ENCODE data around the gene MBOAT1.

Gene MBOAT1

GRCh38 chr6:20129290-20130088 lies 82.8 kb downstream of the MBOAT1 start:
- Histone ChIP-seq H3K4me1 (ENCODE audit: control insufficient read depth, insufficient read depth, low read length) (peaks cover 6% of the 10 kb centered on the region), H3K27me3 (ENCODE audit: control insufficient read depth in 1 of 2, insufficient read depth in 2 of 2, low read length in 2 of 2) (no peaks in the 10 kb centered on the region), H3K9me3 (ENCODE audit: control insufficient read depth in 2 of 2, low read length in 2 of 2) (no peaks in the 10 kb centered on the region), H3K4me3 (ENCODE audit: low read length in 2 of 2) (no peak overlapping the region), H3K36me3 (ENCODE audit: control insufficient read depth in 2 of 2, insufficient read depth in 2 of 2, low read length in 2 of 2) (peaks cover 0 to 3% of the 10 kb centered on the region in 2 donors), H3K27ac (ENCODE audit: low read length) (no peak overlapping the region), H3K9ac (ENCODE audit: low read length in 2 of 2) (no peak overlapping the region)

DNA sequence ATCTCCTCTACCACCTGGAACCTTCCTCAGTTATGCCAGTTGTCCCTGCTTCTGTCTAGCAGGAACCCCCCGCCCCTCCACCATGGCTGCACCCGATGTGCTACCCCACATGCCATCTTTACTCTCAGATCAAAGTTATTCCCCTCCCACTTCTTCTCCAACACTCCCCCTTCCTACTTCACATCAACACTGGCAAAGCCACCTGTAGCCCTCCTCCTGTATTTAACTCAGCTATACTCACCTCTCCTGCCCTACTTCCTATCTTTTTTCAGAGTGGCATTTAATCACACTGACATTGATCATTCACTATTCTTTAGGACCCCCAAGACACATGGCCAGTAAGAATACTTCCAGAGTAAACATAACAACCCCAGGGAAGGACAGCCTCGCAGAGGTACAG lies 84.3 kb downstream of the MBOAT1 start:
- Histone ChIP-seq H3K27ac (ENCODE audit: low read length) (no peak overlapping the region), H3K9me3 (ENCODE audit: control insufficient read depth in 2 of 2, low read length in 2 of 2) (no peaks in the 10 kb centered on the region), H3K36me3 (ENCODE audit: control insufficient read depth in 2 of 2, insufficient read depth in 2 of 2, low read length in 2 of 2) (peaks cover 0 to 5% of the 10 kb centered on the region in 2 donors), H3K4me1 (ENCODE audit: control insufficient read depth, insufficient read depth, low read length) (peaks cover 6% of the 10 kb centered on the region), H3K27me3 (ENCODE audit: control insufficient read depth in 1 of 2, insufficient read depth in 2 of 2, low read length in 2 of 2) (no peaks in the 10 kb centered on the region), H3K4me3 (ENCODE audit: low read length in 2 of 2) (no peak overlapping the region), H3K9ac (ENCODE audit: low read length in 2 of 2) (no peak overlapping the region)

GRCh38 chr6:20126789-20127653 lies 85.2 kb downstream of the MBOAT1 start:
- Histone ChIP-seq H3K4me3 (ENCODE audit: low read length in 2 of 2) (no peak overlapping the region), H3K27me3 (ENCODE audit: control insufficient read depth in 1 of 2, insufficient read depth in 2 of 2, low read length in 2 of 2) (no peaks in the 10 kb centered on the region), H3K27ac (ENCODE audit: low read length) (no peak overlapping the region), H3K9me3 (ENCODE audit: control insufficient read depth in 2 of 2, low read length in 2 of 2) (no peaks in the 10 kb centered on the region), H3K4me1 (ENCODE audit: control insufficient read depth, insufficient read depth, low read length) (peaks cover 6% of the 10 kb centered on the region), H3K9ac (ENCODE audit: low read length in 2 of 2) (no peak overlapping the region), H3K36me3 (ENCODE audit: control insufficient read depth in 2 of 2, insufficient read depth in 2 of 2, low read length in 2 of 2) (peaks cover 0 to 5% of the 10 kb centered on the region in 2 donors)

- Histone ChIP-seq H3K9ac (ENCODE audit: low read length in 2 of 2) (no peak overlapping the region), H3K36me3 (ENCODE audit: control insufficient read depth in 2 of 2, insufficient read depth in 2 of 2, low read length in 2 of 2) (peaks cover 3 to 5% of the 10 kb centered on the region in 2 donors), H3K4me1 (ENCODE audit: control insufficient read depth, insufficient read depth, low read length) (peaks cover 6% of the 10 kb centered on the region), H3K27ac (ENCODE audit: low read length) (no peak overlapping the region), H3K27me3 (ENCODE audit: control insufficient read depth in 1 of 2, insufficient read depth in 2 of 2, low read length in 2 of 2) (no peaks in the 10 kb centered on the region), H3K4me3 (ENCODE audit: low read length in 2 of 2) (no peak overlapping the region), H3K9me3 (ENCODE audit: control insufficient read depth in 2 of 2, low read length in 2 of 2) (no peaks in the 10 kb centered on the region)
These were observed 86.0 kb downstream of the MBOAT1 start for GRCh38 chr6:20126102-20126752.

- H3K4me3 ChIP-seq (ENCODE audit: low read length in 2 of 2), result no peak overlapping the region
- peaks cover 6% of the 10 kb centered on the region for H3K4me1 ChIP-seq (ENCODE audit: control insufficient read depth, insufficient read depth, low read length)
- no peak overlapping the region for H3K27ac ChIP-seq (ENCODE audit: low read length)
- no peaks in the 10 kb centered on the region for H3K27me3 ChIP-seq (ENCODE audit: control insufficient read depth in 1 of 2, insufficient read depth in 2 of 2, low read length in 2 of 2)
- peaks cover 3 to 7% of the 10 kb centered on the region in 2 donors for H3K36me3 ChIP-seq (ENCODE audit: control insufficient read depth in 2 of 2, insufficient read depth in 2 of 2, low read length in 2 of 2)
- H3K9ac ChIP-seq (ENCODE audit: low read length in 2 of 2), result no peak overlapping the region
- no peaks in the 10 kb centered on the region for H3K9me3 ChIP-seq (ENCODE audit: control insufficient read depth in 2 of 2, low read length in 2 of 2)
These were observed 87.7 kb downstream of the MBOAT1 start for GRCh38 chr6:20124545-20124944.

- Histone ChIP-seq H3K9ac (ENCODE audit: low read length in 2 of 2) (no peak overlapping the region), H3K36me3 (ENCODE audit: control insufficient read depth in 2 of 2, insufficient read depth in 2 of 2, low read length in 2 of 2) (peaks cover 5 to 7% of the 10 kb centered on the region in 2 donors), H3K4me1 (ENCODE audit: control insufficient read depth, insufficient read depth, low read length) (no peaks in the 10 kb centered on the region), H3K27me3 (ENCODE audit: control insufficient read depth in 1 of 2, insufficient read depth in 2 of 2, low read length in 2 of 2) (no peaks in the 10 kb centered on the region), H3K27ac (ENCODE audit: low read length) (no peak overlapping the region), H3K4me3 (ENCODE audit: low read length in 2 of 2) (no peak overlapping the region), H3K9me3 (ENCODE audit: control insufficient read depth in 2 of 2, low read length in 2 of 2) (no peaks in the 10 kb centered on the region)
These were observed 92.8 kb downstream of the MBOAT1 start for GRCh38 chr6:20119485-20119884.

DNA sequence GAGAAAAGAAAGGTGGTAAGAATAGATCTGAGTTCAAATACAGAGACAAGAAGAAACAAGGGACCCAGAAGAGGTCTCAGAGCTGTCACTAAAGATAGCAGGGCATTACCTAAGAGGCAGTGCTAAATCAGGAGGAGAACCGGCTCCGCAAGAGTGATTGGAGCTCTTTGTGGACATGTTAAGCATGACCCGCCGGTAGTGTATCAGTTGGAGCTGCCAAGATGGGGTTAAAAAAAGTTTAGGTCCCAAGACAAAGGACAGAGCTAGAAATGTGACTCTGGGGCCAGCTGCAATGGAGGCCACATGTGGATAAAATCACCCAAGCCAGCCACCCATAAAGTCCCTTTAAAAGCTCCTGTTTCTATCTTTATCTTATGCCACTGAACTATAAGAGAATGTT lies 93.4 kb downstream of the MBOAT1 start:
- Histone ChIP-seq H3K36me3 (ENCODE audit: control insufficient read depth in 2 of 2, insufficient read depth in 2 of 2, low read length in 2 of 2) (peaks cover 5 to 7% of the 10 kb centered on the region in 2 donors), H3K27ac (ENCODE audit: low read length) (no peak overlapping the region), H3K9ac (ENCODE audit: low read length in 2 of 2) (no peak overlapping the region), H3K4me3 (ENCODE audit: low read length in 2 of 2) (no peak overlapping the region), H3K4me1 (ENCODE audit: control insufficient read depth, insufficient read depth, low read length) (no peaks in the 10 kb centered on the region), H3K27me3 (ENCODE audit: control insufficient read depth in 1 of 2, insufficient read depth in 2 of 2, low read length in 2 of 2) (no peaks in the 10 kb centered on the region), H3K9me3 (ENCODE audit: control insufficient read depth in 2 of 2, low read length in 2 of 2) (no peaks in the 10 kb centered on the region)

DNA sequence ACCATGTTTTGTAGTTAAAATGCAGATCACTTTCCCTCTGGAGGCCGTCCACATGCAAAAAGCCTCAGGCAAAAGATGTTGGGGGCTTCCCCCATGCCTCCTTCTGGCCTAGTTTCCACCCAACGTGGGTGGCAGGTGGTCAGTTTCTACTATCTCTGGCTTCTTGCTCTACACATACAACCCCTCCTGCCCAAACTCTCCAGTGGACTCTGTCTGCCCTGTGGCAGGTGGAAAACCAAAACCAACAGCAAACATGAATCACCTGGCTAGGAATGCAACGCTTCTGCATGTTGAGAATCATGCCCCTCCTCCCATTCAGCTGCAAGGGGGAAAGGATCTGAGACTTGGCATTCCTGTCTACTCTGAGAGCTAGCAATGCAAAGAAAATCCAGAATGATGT lies 94.8 kb downstream of the MBOAT1 start:
- Histone ChIP-seq H3K4me3 (ENCODE audit: low read length in 2 of 2) (no peak overlapping the region), H3K27ac (ENCODE audit: low read length) (no peak overlapping the region), H3K9me3 (ENCODE audit: control insufficient read depth in 2 of 2, low read length in 2 of 2) (no peaks in the 10 kb centered on the region), H3K4me1 (ENCODE audit: control insufficient read depth, insufficient read depth, low read length) (no peaks in the 10 kb centered on the region), H3K27me3 (ENCODE audit: control insufficient read depth in 1 of 2, insufficient read depth in 2 of 2, low read length in 2 of 2) (no peaks in the 10 kb centered on the region), H3K36me3 (ENCODE audit: control insufficient read depth in 2 of 2, insufficient read depth in 2 of 2, low read length in 2 of 2) (peaks cover 8% of the 10 kb centered on the region in 2 donors), H3K9ac (ENCODE audit: low read length in 2 of 2) (no peak overlapping the region)

- Histone ChIP-seq H3K9me3 (ENCODE audit: control insufficient read depth in 2 of 2, low read length in 2 of 2) (no peaks in the 10 kb centered on the region), H3K9ac (ENCODE audit: low read length in 2 of 2) (no peak overlapping the region), H3K27me3 (ENCODE audit: control insufficient read depth in 1 of 2, insufficient read depth in 2 of 2, low read length in 2 of 2) (no peaks in the 10 kb centered on the region), H3K36me3 (ENCODE audit: control insufficient read depth in 2 of 2, insufficient read depth in 2 of 2, low read length in 2 of 2) (peaks cover 8% of the 10 kb centered on the region in 2 donors), H3K4me3 (ENCODE audit: low read length in 2 of 2) (no peak overlapping the region), H3K27ac (ENCODE audit: low read length) (no peak overlapping the region), H3K4me1 (ENCODE audit: control insufficient read depth, insufficient read depth, low read length) (no peaks in the 10 kb centered on the region)
These were observed 95.5 kb downstream of the MBOAT1 start for GRCh38 chr6:20116792-20117191.

GRCh38 chr6:20115246-20115980 lies 96.9 kb downstream of the MBOAT1 start:
- Histone ChIP-seq H3K4me1 (ENCODE audit: control insufficient read depth, insufficient read depth, low read length) (no peaks in the 10 kb centered on the region), H3K27me3 (ENCODE audit: control insufficient read depth in 1 of 2, insufficient read depth in 2 of 2, low read length in 2 of 2) (no peaks in the 10 kb centered on the region), H3K27ac (ENCODE audit: low read length) (no peak overlapping the region), H3K36me3 (ENCODE audit: control insufficient read depth in 2 of 2, insufficient read depth in 2 of 2, low read length in 2 of 2) (peaks cover 5 to 8% of the 10 kb centered on the region in 2 donors), H3K9ac (ENCODE audit: low read length in 2 of 2) (no peak overlapping the region), H3K4me3 (ENCODE audit: low read length in 2 of 2) (peak overlapping the region in 1 of 2 donors; percentile 23), H3K9me3 (ENCODE audit: control insufficient read depth in 2 of 2, low read length in 2 of 2) (no peaks in the 10 kb centered on the region)

Measured in stomach smooth muscle (tissue), 2 donors.